Islet precursor cell (in vitro differentiated cells): ENCODE results near the gene CYP2J2.
"Not testable (repeated sequence)": the region's sequence is repeated elsewhere in the genome, so short reads cannot be mapped to it uniquely, and the experiment has no call there.

Experiments
- DNase-seq: peaks from one replicate; pipeline ENCODE4 v3.0.0-alpha.2; 2018

CYP2J2 gene

GRCh38 chr1:59857679-59858354 lies 68.8 kb downstream of the CYP2J2 start:
- no peak for DNase-seq

- no peak for DNase-seq
Observed at GRCh38 chr1:59856725-59857338, 69.7 kb downstream of the CYP2J2 start.

- not testable (repeated sequence) for DNase-seq
Observed at GRCh38 chr1:59855297-59855696, 71.3 kb downstream of the CYP2J2 start.

- no peak for DNase-seq
Observed at GRCh38 chr1:59852117-59852516, 74.5 kb downstream of the CYP2J2 start.

- DNase-seq: no peak
Observed at GRCh38 chr1:59846895-59847282, 79.7 kb downstream of the CYP2J2 start.

GRCh38 chr1:59846209-59846894 lies 80.2 kb downstream of the CYP2J2 start:
- DNase-seq: no peak

- DNase-seq: no peak
Observed at GRCh38 chr1:59845091-59845490, 81.5 kb downstream of the CYP2J2 start.
